Cardiac septum (tissue), 1 donor: ENCODE measurements around the gene MIEF2. TPM values are rescaled to one million over a fixed set of nuclear protein-coding genes. Genes with fewer than 3 reads are reported as not detected.

Source experiments
- DNase-seq: peaks from one replicate; pipeline ENCODE4 v3.0.0-alpha.2; 2020; ENCODE audit warnings: low spot score
- intact Hi-C: fragments of 100-400 bp; cut with DNase I; formaldehyde crosslinking; loops from one replicate; pipeline ENCODE4 v1.14.0; 2022
- total RNA-seq: library from RNA; stranded (reverse); fragmentation: NEBNext Ultra II Directional; extraction: Animal tissue kit (Norgen Biotek cat#: 25700); gene quantifications from one replicate; pipeline ENCODE4 v1.2.1, GENCODE V29; 2021
- donor health status: DM: no; HTN: no; CAD: no.

MIEF2 gene
- total RNA-seq, 1 donor from 2014 or later = 28.0 TPM

DNA sequence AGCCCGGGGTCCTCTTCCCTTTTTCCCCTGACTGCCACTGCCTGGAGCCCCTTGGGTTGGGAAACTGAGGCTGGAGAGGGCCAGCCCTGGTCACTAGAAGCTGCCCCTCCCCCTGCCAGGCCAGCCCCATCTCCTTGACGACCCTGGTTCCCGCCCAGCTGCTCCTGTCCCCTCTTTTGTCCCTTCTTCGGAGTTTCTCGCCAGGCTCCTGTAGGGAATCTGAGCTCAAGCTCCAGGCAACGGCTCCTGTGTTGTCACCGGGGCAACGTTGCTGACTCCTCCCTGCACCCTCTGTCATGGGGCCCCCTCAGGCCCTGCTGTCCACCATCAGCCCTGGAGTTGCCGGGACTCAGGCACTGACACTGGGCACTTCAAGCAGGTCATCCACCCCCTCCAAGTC lies 29.3 kb upstream of the MIEF2 start:
- intact Hi-C loops = no loop called here
- DNase-seq = no peak

DNA sequence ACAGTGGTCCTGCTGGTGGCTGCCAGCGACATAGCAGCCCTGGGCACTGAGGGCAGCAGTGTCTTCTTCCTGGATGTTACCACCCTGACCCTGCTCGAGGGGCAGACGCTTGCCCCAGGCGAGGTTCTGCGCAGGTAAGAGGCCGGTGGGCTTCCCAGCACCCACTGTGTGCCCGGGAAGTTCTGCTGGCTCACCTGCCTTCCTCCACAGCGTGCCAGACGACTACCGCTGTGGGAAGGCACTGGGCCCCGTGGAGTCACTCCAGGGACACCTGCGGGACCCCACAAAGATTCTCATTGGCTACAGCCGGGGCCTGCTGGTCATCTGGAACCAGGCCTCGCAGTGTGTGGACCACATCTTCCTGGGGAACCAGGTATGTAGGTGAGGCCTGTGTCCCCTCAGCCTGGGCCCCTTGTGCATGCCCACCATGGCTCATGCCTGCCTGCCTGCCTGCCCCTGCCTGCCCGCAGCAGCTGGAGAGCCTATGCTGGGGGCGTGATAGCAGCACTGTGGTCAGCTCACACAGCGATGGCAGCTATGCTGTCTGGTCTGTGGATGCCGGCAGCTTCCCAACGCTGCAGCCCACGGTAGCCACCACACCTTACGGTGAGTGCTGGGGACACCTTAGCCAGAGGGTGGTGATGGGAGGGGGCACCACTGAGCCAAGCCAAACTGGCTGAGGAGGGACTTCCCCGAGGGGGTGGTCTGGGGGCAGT lies 26.5 kb upstream of the MIEF2 start:
- intact Hi-C loops = no loop called here
- no peak for DNase-seq

DNA sequence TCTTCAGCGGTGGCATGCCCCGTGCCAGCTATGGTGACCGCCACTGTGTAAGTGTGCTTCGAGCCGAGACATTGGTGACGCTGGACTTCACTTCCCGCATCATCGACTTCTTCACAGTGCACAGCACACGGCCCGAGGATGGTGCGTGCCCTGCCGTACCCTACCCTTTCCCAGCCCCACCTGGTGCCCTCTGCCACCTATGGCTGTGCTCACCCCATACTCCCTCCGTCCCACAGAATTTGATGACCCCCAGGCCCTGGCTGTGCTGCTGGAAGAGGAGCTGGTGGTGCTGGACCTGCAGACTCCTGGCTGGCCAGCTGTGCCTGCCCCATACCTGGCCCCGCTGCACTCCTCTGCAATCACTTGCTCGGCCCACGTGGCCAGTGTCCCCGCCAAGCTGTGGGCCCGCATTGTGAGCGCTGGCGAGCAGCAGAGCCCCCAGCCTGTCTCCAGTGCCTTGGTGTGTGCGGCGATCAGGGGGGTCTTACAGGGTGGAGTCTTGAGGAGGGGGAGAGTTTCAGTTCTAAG lies 25.5 kb upstream of the MIEF2 start:
- DNase-seq = no peak
- intact Hi-C loops = no loop called here

- no peak for DNase-seq
- intact Hi-C loops = no loop called here
Measured at GRCh38 chr17:18235743-18236256, 24.7 kb upstream of the MIEF2 start.

GRCh38 chr17:18236494-18236893 lies 24.0 kb upstream of the MIEF2 start:
- DNase-seq = no peak
- intact Hi-C loops = no loop called here

- intact Hi-C loops = no loop called here
- no peak for DNase-seq
Measured at GRCh38 chr17:18237461-18237860, 23.0 kb upstream of the MIEF2 start.

GRCh38 chr17:18238299-18238698 lies 22.2 kb upstream of the MIEF2 start:
- intact Hi-C loops = no loop called here

GRCh38 chr17:18240449-18240848 lies 20.0 kb upstream of the MIEF2 start:
- intact Hi-C loops = no loop called here
- no peak for DNase-seq

More at GRCh38 chr17:18238299-18238698, 22.2 kb upstream of the MIEF2 start:
- DNase-seq = no peak

GRCh38 chr17:18241229-18241871 lies 19.1 kb upstream of the MIEF2 start:
- intact Hi-C loops = no loop called here
- DNase-seq = no peak

GRCh38 chr17:18245038-18245776 lies 15.3 kb upstream of the MIEF2 start:
- no peak for DNase-seq
- intact Hi-C loops = loop anchor here (5.0 kb wide), 1 partner anchor 72 kb away; the partner anchor contains the start of gene SMCR8

DNA sequence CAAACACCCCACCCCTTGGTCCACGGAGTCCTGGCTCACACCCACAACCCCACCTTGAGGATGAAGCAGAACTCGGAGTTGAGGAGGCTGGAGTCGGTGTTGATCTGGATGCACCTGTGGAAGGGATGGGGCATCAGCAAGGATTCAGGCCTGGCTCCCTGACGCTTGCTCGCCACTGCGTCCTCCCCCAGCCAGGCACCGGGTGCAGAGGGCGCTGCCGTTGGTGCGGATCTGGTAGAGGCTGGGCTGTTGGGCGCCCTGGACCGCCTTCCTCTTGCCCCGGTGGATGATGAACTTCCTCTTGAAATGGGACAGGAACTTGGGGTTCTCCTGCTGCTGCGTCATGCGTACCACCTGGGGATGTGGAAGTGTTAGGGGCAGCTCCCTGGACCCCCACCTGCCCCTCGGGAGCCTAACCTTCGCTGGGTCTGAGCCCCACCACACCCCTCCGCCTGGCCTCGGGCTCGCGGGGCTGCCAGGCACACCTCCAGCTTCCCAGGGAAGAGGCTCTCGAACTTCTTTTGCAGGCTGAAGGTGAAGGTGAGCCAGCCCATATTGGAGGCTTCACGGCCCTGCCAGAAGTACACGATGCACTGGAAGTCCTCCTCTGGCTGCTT lies 14.2 kb upstream of the MIEF2 start:
- DNase-seq = no peak
- intact Hi-C loops = loop anchor here (5.0 kb wide), 1 partner anchor 71 kb away; the partner anchor contains the start of gene SMCR8

- DNase-seq = no peak
- intact Hi-C loops = loop anchor here (5.0 kb wide), 1 partner anchor 70 kb away; the partner anchor contains the start of gene SMCR8
Measured at GRCh38 chr17:18246880-18247612, 13.4 kb upstream of the MIEF2 start.

- intact Hi-C loops = loop anchor here (5.0 kb wide), 1 partner anchor 70 kb away; the partner anchor contains the start of gene SMCR8
- no peak for DNase-seq
Measured at GRCh38 chr17:18247613-18248001, 12.9 kb upstream of the MIEF2 start.

DNA sequence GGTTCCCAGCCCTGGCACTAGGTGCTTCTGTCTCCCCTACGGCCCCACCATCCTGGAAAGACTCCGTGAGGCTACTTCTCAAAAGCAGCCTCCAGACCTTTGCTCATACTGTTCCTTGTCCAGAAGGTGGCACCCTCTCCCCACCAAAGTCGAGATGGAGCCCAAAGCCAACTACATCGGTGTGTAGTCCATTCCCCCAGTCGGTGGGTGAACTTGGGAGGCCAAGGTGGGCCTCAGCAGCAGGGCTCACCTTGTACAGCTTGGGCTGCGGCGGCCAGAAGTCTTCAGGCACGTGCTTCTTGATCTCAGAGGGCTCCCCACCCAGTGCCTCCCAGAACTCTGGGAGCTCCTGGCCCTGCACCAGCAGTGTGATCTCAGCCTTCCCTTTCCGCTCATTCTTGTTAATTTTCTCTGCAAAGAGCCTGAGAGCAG lies 12.1 kb upstream of the MIEF2 start:
- intact Hi-C loops = loop anchor here (5.0 kb wide), 1 partner anchor 69 kb away; the partner anchor contains the start of gene SMCR8

GRCh38 chr17:18248811-18249210 lies 11.7 kb upstream of the MIEF2 start:
- DNase-seq = no peak
- intact Hi-C loops = loop anchor here (5.0 kb wide), 1 partner anchor 68 kb away; the partner anchor contains the start of gene SMCR8

More for the DNA sequence above, 12.1 kb upstream of the MIEF2 start:
- DNase-seq = no peak

GRCh38 chr17:18250259-18250658 lies 10.2 kb upstream of the MIEF2 start:
- intact Hi-C loops = no loop called here
- DNase-seq = no peak

DNA sequence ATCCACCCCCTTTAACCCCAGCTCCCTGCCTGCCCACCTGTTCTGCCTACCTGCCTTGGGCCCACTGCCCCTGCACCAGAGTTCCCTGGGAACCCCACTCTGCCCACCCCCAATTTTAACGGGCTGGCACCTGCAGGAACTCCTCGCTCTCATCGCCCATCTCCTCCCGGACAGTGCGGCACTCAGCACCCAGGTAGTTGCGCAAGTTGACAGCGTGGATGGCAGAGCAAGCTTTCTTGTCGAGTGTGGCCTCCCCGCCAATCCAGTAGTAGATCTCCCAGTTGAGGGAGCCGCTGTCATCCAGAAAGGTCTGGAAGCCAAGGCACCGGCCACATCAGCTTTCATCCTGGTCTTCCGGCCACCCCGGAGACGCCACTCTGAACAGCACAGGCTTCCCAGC lies 9.8 kb upstream of the MIEF2 start:
- intact Hi-C loops = no loop called here
- no peak for DNase-seq

- DNase-seq = no peak
- intact Hi-C loops = no loop called here
Measured at GRCh38 chr17:18251204-18251603, 9.3 kb upstream of the MIEF2 start.

GRCh38 chr17:18252160-18252559 lies 8.3 kb upstream of the MIEF2 start:
- intact Hi-C loops = no loop called here
- DNase-seq = no peak
